ENCODE results near the gene KIF26A.
A peak's percentile ranks its signal among the peaks of the same experiment; 100 is the strongest.

Gene KIF26A

GRCh38 chr14:104096318-104096717 is 42.1 kb upstream of the KIF26A start:
- no peaks in the 10 kb centered on the region for H3K36me3 ChIP-seq (replicated peaks; ENCODE audit: low read depth, low read length)
- no peak overlapping the region for H3K9ac ChIP-seq (ENCODE audit: low read length)
- no peaks in the 10 kb centered on the region for H3K79me2 ChIP-seq (ENCODE audit: low read length)
- no peak overlapping the region for H3K27ac ChIP-seq (ENCODE audit: low read length)
- H2AFZ ChIP-seq (ENCODE audit: low read depth, low read length): no peak overlapping the region
- peaks cover 6% of the 10 kb centered on the region; the same call in 1 of the 2 replicates for H3K4me1 ChIP-seq (ENCODE audit: low read length)
- TF ChIP-seq EZH2phosphoT487 (IDR thresholded peaks at IDR 0.05; ENCODE audit: low read depth) (no peak), CTCF (IDR thresholded peaks at IDR 0.05; ENCODE audit: low read depth, low read length) (no peak)
- no peaks in the 10 kb centered on the region for H4K20me1 ChIP-seq (ENCODE audit: insufficient read depth, low read length)
- H3K4me2 ChIP-seq (ENCODE audit: low read length): no peak overlapping the region
- H3K27me3 ChIP-seq (ENCODE audit: low read depth, low read length): no peaks in the 10 kb centered on the region
- no peak overlapping the region for H3K4me3 ChIP-seq (ENCODE audit: low read length)
- no peaks in the 10 kb centered on the region for H3K9me3 ChIP-seq (ENCODE audit: insufficient read depth, low read length)

- H4K20me1 ChIP-seq (ENCODE audit: insufficient read depth, low read length): no peaks in the 10 kb centered on the region
- H3K36me3 ChIP-seq (replicated peaks; ENCODE audit: low read depth, low read length): no peaks in the 10 kb centered on the region
- H2AFZ ChIP-seq (ENCODE audit: low read depth, low read length): no peak overlapping the region
- no peaks in the 10 kb centered on the region for H3K79me2 ChIP-seq (ENCODE audit: low read length)
- no peak overlapping the region for H3K4me3 ChIP-seq (ENCODE audit: low read length)
- H3K4me1 ChIP-seq (ENCODE audit: low read length): peaks cover 6% of the 10 kb centered on the region; the same call in 1 of the 2 replicates
- no peak overlapping the region for H3K27ac ChIP-seq (ENCODE audit: low read length)
- TF ChIP-seq EZH2phosphoT487 (IDR thresholded peaks at IDR 0.05; ENCODE audit: low read depth): no peak
- 0 out of 2 replicates have a peak, but pooled peaks have one; percentile 6 for TF ChIP-seq CTCF (IDR thresholded peaks at IDR 0.05; ENCODE audit: low read depth, low read length)
- no peaks in the 10 kb centered on the region for H3K9me3 ChIP-seq (ENCODE audit: insufficient read depth, low read length)
- H3K9ac ChIP-seq (ENCODE audit: low read length): no peak overlapping the region
- no peak overlapping the region for H3K4me2 ChIP-seq (ENCODE audit: low read length)
- H3K27me3 ChIP-seq (ENCODE audit: low read depth, low read length): no peaks in the 10 kb centered on the region
Observed at GRCh38 chr14:104096751-104097700, 41.4 kb upstream of the KIF26A start.

GRCh38 chr14:104098272-104099095 is 39.9 kb upstream of the KIF26A start:
- Histone ChIP-seq H3K79me2 (ENCODE audit: low read length) (no peaks in the 10 kb centered on the region), H3K9ac (ENCODE audit: low read length) (no peak overlapping the region), H3K4me3 (ENCODE audit: low read length) (no peak overlapping the region), H4K20me1 (ENCODE audit: insufficient read depth, low read length) (no peaks in the 10 kb centered on the region), H3K27me3 (ENCODE audit: low read depth, low read length) (no peaks in the 10 kb centered on the region), H3K9me3 (ENCODE audit: insufficient read depth, low read length) (no peaks in the 10 kb centered on the region), H3K36me3 (replicated peaks; ENCODE audit: low read depth, low read length) (no peaks in the 10 kb centered on the region), H2AFZ (ENCODE audit: low read depth, low read length) (no peak overlapping the region), H3K4me2 (ENCODE audit: low read length) (no peak overlapping the region), H3K27ac (ENCODE audit: low read length) (no peak overlapping the region), H3K4me1 (ENCODE audit: low read length) (peaks cover 6% of the 10 kb centered on the region; the same call in 1 of the 2 replicates)
- TF ChIP-seq EZH2phosphoT487 (IDR thresholded peaks at IDR 0.05; ENCODE audit: low read depth): no peak
- TF ChIP-seq CTCF (IDR thresholded peaks at IDR 0.05; ENCODE audit: low read depth, low read length): no peak

Data from OCI-LY3 (cell line).